ENCODE results near the gene OTOS.

The OTOS gene

GRCh38 chr2:240174496-240174895 is 34.0 kb upstream of the OTOS start:
- TF ChIP-seq, protein P1, sequence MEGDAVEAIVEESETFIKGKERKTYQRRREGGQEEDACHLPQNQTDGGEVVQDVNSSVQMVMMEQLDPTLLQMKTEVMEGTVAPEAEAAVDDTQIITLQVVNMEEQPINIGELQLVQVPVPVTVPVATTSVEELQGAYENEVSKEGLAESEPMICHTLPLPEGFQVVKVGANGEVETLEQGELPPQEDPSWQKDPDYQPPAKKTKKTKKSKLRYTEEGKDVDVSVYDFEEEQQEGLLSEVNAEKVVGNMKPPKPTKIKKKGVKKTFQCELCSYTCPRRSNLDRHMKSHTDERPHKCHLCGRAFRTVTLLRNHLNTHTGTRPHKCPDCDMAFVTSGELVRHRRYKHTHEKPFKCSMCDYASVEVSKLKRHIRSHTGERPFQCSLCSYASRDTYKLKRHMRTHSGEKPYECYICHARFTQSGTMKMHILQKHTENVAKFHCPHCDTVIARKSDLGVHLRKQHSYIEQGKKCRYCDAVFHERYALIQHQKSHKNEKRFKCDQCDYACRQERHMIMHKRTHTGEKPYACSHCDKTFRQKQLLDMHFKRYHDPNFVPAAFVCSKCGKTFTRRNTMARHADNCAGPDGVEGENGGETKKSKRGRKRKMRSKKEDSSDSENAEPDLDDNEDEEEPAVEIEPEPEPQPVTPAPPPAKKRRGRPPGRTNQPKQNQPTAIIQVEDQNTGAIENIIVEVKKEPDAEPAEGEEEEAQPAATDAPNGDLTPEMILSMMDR (conservative IDR thresholded peaks at IDR 0.05; ENCODE audit: low read depth, low read length), result no peak
- DNase-seq (ENCODE audit: low read depth), result no peak
- no peak overlapping the region for H3K4me3 ChIP-seq (ENCODE audit: low read depth, low read length)

DNA sequence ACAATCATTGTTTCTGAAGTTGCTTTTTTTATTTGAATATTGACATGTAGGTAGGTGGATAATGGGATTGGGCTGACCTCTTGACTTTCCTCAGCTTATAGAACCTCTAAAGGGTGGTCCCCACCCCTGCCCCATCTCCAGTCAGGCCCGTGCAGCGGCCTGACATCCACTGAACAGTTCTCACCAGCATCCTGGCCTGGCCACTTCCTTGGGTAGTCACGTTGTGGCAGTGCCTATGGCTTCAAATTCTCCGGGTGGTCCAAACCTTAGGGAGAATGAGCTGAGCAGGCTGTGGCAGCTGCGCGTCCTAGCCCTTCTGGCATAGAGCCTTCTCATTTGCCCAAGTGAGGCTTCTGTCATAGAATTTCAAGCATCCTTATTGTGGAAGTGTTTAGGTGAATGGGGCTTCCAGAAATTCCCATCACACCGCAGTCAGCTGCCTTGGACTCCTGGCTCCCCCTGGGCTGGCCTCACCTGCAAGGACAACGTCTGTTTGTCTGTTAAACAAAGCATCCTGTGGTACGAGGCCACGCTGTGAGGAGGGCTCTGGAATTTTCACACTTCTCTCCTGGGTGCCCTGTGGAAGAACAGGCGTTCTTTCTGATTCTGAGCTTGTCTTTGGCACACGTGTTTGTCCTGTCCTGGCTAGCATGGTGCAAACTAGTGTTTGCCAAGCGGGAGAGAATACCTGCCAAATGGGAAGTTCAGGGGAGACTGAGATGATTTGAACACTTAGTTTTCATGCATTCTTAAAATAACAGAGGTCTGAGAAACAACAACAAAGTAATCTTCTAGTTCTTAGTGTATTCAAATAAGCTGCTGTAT is 31.8 kb upstream of the OTOS start:
- DNase-seq (ENCODE audit: low read depth), result no peak
- TF ChIP-seq, protein P1 (conservative IDR thresholded peaks at IDR 0.05; ENCODE audit: low read depth, low read length), result no peak
- H3K4me3 ChIP-seq (ENCODE audit: low read depth, low read length), result no peak overlapping the region

GRCh38 chr2:240170883-240171282 is 30.4 kb upstream of the OTOS start:
- no peak overlapping the region for H3K4me3 ChIP-seq (ENCODE audit: low read depth, low read length)
- TF ChIP-seq, protein P1 (conservative IDR thresholded peaks at IDR 0.05; ENCODE audit: low read depth, low read length), result no peak

GRCh38 chr2:240170354-240170735 is 29.9 kb upstream of the OTOS start:
- peak; percentile 32 for DNase-seq (ENCODE audit: low read depth)

More at GRCh38 chr2:240170883-240171282, 30.4 kb upstream of the OTOS start:
- DNase-seq (ENCODE audit: low read depth), result no peak

GRCh38 chr2:240169486-240170353 is 29.3 kb upstream of the OTOS start:
- TF ChIP-seq, protein P1 (conservative IDR thresholded peaks at IDR 0.05; ENCODE audit: low read depth, low read length), result no peak
- H3K4me3 ChIP-seq (ENCODE audit: low read depth, low read length), result no peak overlapping the region
- no peak for DNase-seq (ENCODE audit: low read depth)

More at GRCh38 chr2:240170354-240170735, 29.9 kb upstream of the OTOS start:
- TF ChIP-seq, protein P1 (conservative IDR thresholded peaks at IDR 0.05; ENCODE audit: low read depth, low read length), result no peak
- H3K4me3 ChIP-seq (ENCODE audit: low read depth, low read length), result no peak overlapping the region

- no peak for DNase-seq (ENCODE audit: low read depth)
- TF ChIP-seq, protein P1 (conservative IDR thresholded peaks at IDR 0.05; ENCODE audit: low read depth, low read length), result no peak
- no peak overlapping the region for H3K4me3 ChIP-seq (ENCODE audit: low read depth, low read length)
Measured at GRCh38 chr2:240168546-240169361, 28.3 kb upstream of the OTOS start.

Measured in choroid plexus epithelial cell (primary cell).